Transverse colon (tissue), 4 donors: ENCODE results near the gene GLIS1. TPM values are rescaled to one million over a fixed set of nuclear protein-coding genes. Genes with fewer than 3 reads are reported as not detected.

Experiments used
- DNase-seq: peaks from one replicate; pipeline ENCODE4 v3.0.0-alpha.2; 2019
- H3K27ac ChIP-seq, 4 donors: fragments of 200-600 bp; sonication (generic); 2 replicates each; pipeline ENCODE4 v1.5.1; 2016 to 2018; ENCODE audit warnings: inconsistent platforms in 4 of 4
- H3K27me3 ChIP-seq: fragments of 200-600 bp; sonication (generic); 2 replicates; pipeline ENCODE4 v1.5.1; 2017; ENCODE audit warnings: inconsistent platforms
- H3K36me3 ChIP-seq, 4 donors: fragments of 200-600 bp; sonication (generic); 2 replicates each; pipeline ENCODE4 v1.5.1; 2017 to 2019; ENCODE audit warnings: inconsistent platforms in 4 of 4
- H3K4me1 ChIP-seq, 4 donors: fragments of 200-600 bp; sonication (generic); 2 replicates each; pipeline ENCODE4 v1.5.1; 2017 to 2020; ENCODE audit warnings: inconsistent platforms in 4 of 4
- H3K4me3 ChIP-seq, 4 donors: fragments of 200-600 bp; sonication (generic); 1 replicate in 1 of 4; 2 replicates in 3 of 4; pipeline versions ENCODE4 v1.5.1 to v1.6.1; 2017 to 2019; ENCODE audit warnings: inconsistent platforms in 4 of 4
- H3K9me3 ChIP-seq, 2 donors: fragments of 200-600 bp; sonication (generic); 2 replicates each; pipeline ENCODE4 v1.5.1; 2017 to 2019; ENCODE audit warnings: inconsistent platforms in 2 of 2
- EP300 ChIP-seq: sonication (generic); formaldehyde crosslinking; IDR thresholded peaks from one replicate; pipeline ENCODE4 v1.6.1; 2017; ENCODE audit warnings: antibody characterized with exemption, low read depth
- POLR2A ChIP-seq: fragments of 450-650 bp; IDR thresholded peaks from one replicate; pipeline ENCODE4 v1.6.1; 2016; ENCODE audit warnings: antibody characterized with exemption, mild to moderate bottlenecking, moderate library complexity
- POLR2AphosphoS5 ChIP-seq, 3 donors: sonication (generic); formaldehyde crosslinking; IDR thresholded peaks; one replicate each; pipeline ENCODE4 v1.6.1; 2016; ENCODE audit warnings: antibody characterized with exemption in 3 of 3
- WGBS, 2 donors: methylation state at CpG; one replicate each; pipeline ENCODE4 v1.1.5; 2018; ENCODE audit warnings: low coverage in 1 of 2; 5-methylcytosine and 5-hydroxymethylcytosine counted together
- in situ Hi-C, 4 donors: fragments of 200-750 bp; cut with MboI; loops; one replicate each; pipeline versions ENCODE4 v1.15.0 to v1.15.1; 2017; ENCODE audit warnings: low sequenced_read_pairs in 3 of 4, low pct_ligation_motif_present in 1 of 4, low pct_unique_long_range_greater_than_20kb in 1 of 4
- intact Hi-C: fragments of 100-400 bp; cut with DNase I; formaldehyde crosslinking; loops from one replicate; pipeline ENCODE4 v1.15.1; 2023; ENCODE audit warnings: low total_unique reads
- total RNA-seq, 4 donors: library from RNA; depleted of rRNA; stranded (reverse); fragments of >200 nt; gene quantifications; one replicate each; pipeline ENCODE4 v1.1.0, GENCODE V29; 2016
- TF ChIP-seq, protein P1 (sequence below), 5 experiments: fragments of 200-600 bp in 3 of 5; fragments of 450-650 bp in 2 of 5; sonication (generic) in 3 of 5; IDR thresholded peaks; 1 replicate in 2 of 5; 2 replicates in 3 of 5; pipeline ENCODE4 v1.5.1; 2016 to 2017; ENCODE audit warnings: antibody characterized with exemption in 5 of 5, inconsistent platforms in 3 of 5, mild to moderate bottlenecking in 2 of 5, moderate library complexity in 1 of 5

Gene GLIS1
- total RNA-seq, 4 donors from 2014 or later, result 0.16 to 0.75 (median 0.27) TPM; not detected in 1

DNA sequence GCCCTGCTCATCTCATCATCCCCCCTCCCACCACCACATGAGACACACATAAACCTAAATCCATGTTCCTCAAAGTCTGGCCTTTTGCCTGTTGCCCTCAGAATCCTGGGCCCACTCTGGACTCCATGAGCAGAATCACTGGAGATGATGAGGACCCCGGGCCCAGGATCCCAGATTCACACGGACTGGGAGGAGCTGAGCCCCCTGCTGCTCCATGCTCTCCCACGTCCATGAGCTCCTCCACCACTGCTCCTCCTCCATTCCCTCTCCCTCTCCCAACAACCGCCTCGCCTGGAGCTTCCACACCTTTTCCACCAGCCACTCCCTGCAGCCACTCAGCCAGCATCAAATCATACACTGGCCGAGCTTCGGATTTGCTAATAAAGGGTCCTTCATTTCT is 47.6 kb downstream of the GLIS1 start:
- no peak overlapping the region for H3K4me3 ChIP-seq
- no peaks in the 10 kb centered on the region for H3K4me1 ChIP-seq
- DNase-seq, result no peak
- TF ChIP-seq EP300 (no peak), POLR2A (no peak)
- TF ChIP-seq, protein P1, sequence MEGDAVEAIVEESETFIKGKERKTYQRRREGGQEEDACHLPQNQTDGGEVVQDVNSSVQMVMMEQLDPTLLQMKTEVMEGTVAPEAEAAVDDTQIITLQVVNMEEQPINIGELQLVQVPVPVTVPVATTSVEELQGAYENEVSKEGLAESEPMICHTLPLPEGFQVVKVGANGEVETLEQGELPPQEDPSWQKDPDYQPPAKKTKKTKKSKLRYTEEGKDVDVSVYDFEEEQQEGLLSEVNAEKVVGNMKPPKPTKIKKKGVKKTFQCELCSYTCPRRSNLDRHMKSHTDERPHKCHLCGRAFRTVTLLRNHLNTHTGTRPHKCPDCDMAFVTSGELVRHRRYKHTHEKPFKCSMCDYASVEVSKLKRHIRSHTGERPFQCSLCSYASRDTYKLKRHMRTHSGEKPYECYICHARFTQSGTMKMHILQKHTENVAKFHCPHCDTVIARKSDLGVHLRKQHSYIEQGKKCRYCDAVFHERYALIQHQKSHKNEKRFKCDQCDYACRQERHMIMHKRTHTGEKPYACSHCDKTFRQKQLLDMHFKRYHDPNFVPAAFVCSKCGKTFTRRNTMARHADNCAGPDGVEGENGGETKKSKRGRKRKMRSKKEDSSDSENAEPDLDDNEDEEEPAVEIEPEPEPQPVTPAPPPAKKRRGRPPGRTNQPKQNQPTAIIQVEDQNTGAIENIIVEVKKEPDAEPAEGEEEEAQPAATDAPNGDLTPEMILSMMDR (IDR thresholded peaks at IDR 0.05), result no peak
- peaks cover 25% of the 10 kb centered on the region for H3K27me3 ChIP-seq
- H3K36me3 ChIP-seq, result no peaks in the 10 kb centered on the region
- no peak overlapping the region for H3K27ac ChIP-seq
- intact Hi-C loops (no loop called here), in situ Hi-C loops (no loop called here)
- H3K9me3 ChIP-seq, result no peaks in the 10 kb centered on the region
- WGBS, 2 donors, result 86 to 92% methylated on average over 2 to 7 of the region's 7 CpGs

DNA sequence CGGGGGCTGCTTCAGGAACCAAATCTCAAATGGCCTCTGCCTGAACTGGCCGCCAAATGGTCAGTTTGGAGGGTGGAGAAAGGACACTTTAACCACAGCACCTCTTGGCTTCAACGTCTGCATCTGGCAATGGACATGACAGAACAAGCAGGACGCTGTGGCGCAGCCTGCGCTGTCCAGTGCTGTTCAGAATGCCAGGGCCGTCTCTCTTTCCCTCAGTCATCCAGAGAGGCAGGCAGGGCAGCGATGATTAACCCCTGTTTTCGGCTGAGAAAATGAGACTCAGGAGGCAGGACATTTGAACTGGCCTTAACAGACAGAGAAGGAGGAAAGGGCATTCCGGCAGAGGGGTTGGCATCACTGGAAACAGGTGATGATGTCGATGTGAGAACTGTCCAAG is 48.6 kb downstream of the GLIS1 start:
- intact Hi-C loops, result no loop called here
- Histone ChIP-seq H3K36me3 (no peaks in the 10 kb centered on the region), H3K27ac (no peak overlapping the region), H3K9me3 (no peaks in the 10 kb centered on the region), H3K4me3 (no peak overlapping the region), H3K4me1 (peaks cover 0 to 2% (median 0%) of the 10 kb centered on the region in 4 donors), H3K27me3 (peaks cover 34% of the 10 kb centered on the region)
- DNase-seq, result no peak
- no peak for TF ChIP-seq POLR2AphosphoS5 (IDR thresholded peaks at IDR 0.05)
- TF ChIP-seq POLR2A, result no peak
- no peak for TF ChIP-seq EP300
- TF ChIP-seq, protein P1 (IDR thresholded peaks at IDR 0.05), result no peak
- 29 to 63% methylated on average over 1 to 11 of the region's 11 CpGs for WGBS, 2 donors
- in situ Hi-C loops, result no loop called here

DNA sequence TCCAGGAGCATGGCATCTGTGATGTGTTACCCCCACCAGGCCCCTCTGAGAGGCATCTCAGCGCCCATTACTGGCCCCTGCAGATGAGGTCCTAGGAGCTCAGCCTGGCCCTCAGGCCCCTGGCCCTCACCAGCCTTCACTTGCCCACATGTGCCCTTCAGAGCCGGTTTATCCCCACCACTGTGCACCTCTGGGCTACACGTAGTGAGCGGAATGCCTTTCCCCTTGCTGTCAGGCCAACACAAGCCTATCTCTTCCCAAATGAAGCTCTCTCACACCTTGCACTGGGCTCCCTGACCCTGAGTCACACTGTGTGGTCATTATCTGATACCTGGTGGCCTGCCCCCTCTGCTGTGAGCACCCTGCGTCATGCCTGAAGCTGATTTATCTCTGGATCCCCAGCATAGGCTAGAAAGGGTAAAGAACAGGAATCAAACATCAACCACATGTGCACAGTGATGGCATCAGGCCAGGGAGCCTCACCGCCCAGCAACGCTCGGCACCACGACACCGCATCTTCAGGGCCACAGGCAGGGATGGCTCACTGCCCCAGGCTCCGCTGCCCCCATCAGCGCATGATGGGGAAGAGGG is 49.1 kb downstream of the GLIS1 start:
- Histone ChIP-seq H3K9me3 (no peaks in the 10 kb centered on the region), H3K4me3 (no peak overlapping the region), H3K36me3 (no peaks in the 10 kb centered on the region), H3K4me1 (peaks cover 0 to 8% (median 0%) of the 10 kb centered on the region in 4 donors), H3K27me3 (peaks cover 40% of the 10 kb centered on the region), H3K27ac (no peak overlapping the region)
- intact Hi-C loops, result no loop called here
- DNase-seq, result no peak
- WGBS, 2 donors, result 83% methylated on average over 12 of the region's 12 CpGs; no CpG with 5 or more reads in 1 of the 2 donors
- TF ChIP-seq EP300 (no peak), POLR2AphosphoS5 (IDR thresholded peaks at IDR 0.05) (no peak), POLR2A (no peak)
- TF ChIP-seq, protein P1 (IDR thresholded peaks at IDR 0.05), result no peak
- in situ Hi-C loops, result loop anchor here in 1 of 4 donors (10.0 kb wide), 1 partner anchor 205 kb away; no protein-coding TSS in a partner anchor

DNA sequence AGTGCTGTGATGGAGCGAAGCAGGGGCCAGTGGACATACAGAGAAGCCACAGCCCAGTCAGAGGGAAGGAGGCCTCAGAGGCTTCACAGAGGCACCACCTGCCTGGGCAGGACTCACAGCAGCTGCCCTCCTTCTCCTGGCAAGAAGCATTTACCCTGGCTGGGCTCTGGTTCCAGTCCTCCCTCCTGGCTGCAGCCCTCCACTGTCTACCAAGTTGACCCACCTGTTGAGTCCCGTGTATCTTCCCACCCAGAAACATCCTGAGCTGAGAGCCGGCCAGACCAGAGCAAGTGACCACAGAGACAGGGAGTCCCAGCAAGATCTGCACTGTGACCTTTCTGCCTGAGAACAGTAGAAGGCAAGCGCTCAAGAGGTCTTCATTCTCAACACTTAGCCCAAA is 49.7 kb downstream of the GLIS1 start:
- Histone ChIP-seq H3K9me3 (no peaks in the 10 kb centered on the region), H3K4me3 (no peak overlapping the region), H3K27ac (no peak overlapping the region), H3K4me1 (peaks cover 0 to 8% (median 0%) of the 10 kb centered on the region in 4 donors), H3K27me3 (peaks cover 46% of the 10 kb centered on the region), H3K36me3 (no peaks in the 10 kb centered on the region)
- in situ Hi-C loops, result loop anchor here in 1 of 4 donors (10.0 kb wide), 1 partner anchor 204 kb away; no protein-coding TSS in a partner anchor
- TF ChIP-seq, protein P1 (IDR thresholded peaks at IDR 0.05), result no peak
- TF ChIP-seq EP300 (no peak), POLR2A (no peak), POLR2AphosphoS5 (IDR thresholded peaks at IDR 0.05) (no peak)
- 81% methylated on average over 4 of the region's 4 CpGs; no CpG with 5 or more reads in 1 of the 2 donors for WGBS, 2 donors
- intact Hi-C loops, result no loop called here
- DNase-seq, result no peak
